Tibial nerve (tissue), 3 donors: Measurements from ENCODE around the gene SDC1.

ENCODE experiments used
- CTCF ChIP-seq, 5 experiments: fragments of 200-600 bp in 3 of 5; fragments of 450-650 bp in 2 of 5; sonication (generic) in 3 of 5; IDR thresholded peaks; one replicate each; pipeline ENCODE4 v1.5.1; 2016 to 2019; ENCODE audit warnings: antibody characterized with exemption in 5 of 5, mild to moderate bottlenecking in 3 of 5, moderate library complexity in 2 of 5
- POLR2A ChIP-seq, 2 donors: fragments of 450-650 bp; IDR thresholded peaks; one replicate each; pipeline ENCODE4 v1.6.1; 2017; ENCODE audit warnings: antibody characterized with exemption in 2 of 2, mild to moderate bottlenecking in 2 of 2, moderate library complexity in 2 of 2

GRCh38 chr2:20197192-20197591 is 27.7 kb downstream of the SDC1 start:
- TF ChIP-seq CTCF (IDR thresholded peaks at IDR 0.05) (no peak), POLR2A (IDR thresholded peaks at IDR 0.05) (no peak)
